GM12873 (cell line): ENCODE data around the gene ENO1.

Experiments used
- CTCF ChIP-seq: IDR thresholded peaks from 2 replicates; pipeline ENCODE4 v1.5.1; 2012; ENCODE audit warnings: low read depth, mild to moderate bottlenecking, moderate library complexity, low read length, control low read depth; ENCODE audit not compliant: insufficient read depth; ENCODE audit errors: missing control alignments

ENO1 gene

GRCh38 chr1:8878448-8878697 is at the start of gene ENO1:
ENO1 (minus strand) TSS chr1:8878686; CDS start chr1:8874908, 3,778 bp downstream.
- TF ChIP-seq CTCF: no peak

GRCh38 chr1:8926707-8927694 is 48.5 kb upstream of the ENO1 start:
- TF ChIP-seq CTCF: no peak

- TF ChIP-seq CTCF: no peak
Observed at GRCh38 chr1:8925960-8926359, 47.5 kb upstream of the ENO1 start.

- TF ChIP-seq CTCF: no peak
Observed at GRCh38 chr1:8925406-8925805, 46.9 kb upstream of the ENO1 start.

- no peak for TF ChIP-seq CTCF
Observed at GRCh38 chr1:8922962-8923361, 44.5 kb upstream of the ENO1 start.

GRCh38 chr1:8915446-8915845 is 37.0 kb upstream of the ENO1 start:
- TF ChIP-seq CTCF: no peak

- TF ChIP-seq CTCF: no peak
Observed at GRCh38 chr1:8914466-8914865, 36.0 kb upstream of the ENO1 start.
